Limb (tissue), 2 donors: ENCODE data around the gene TMEM135.

Source experiments
- DNase-seq, 2 donors: peaks; one replicate each; pipeline ENCODE4 v3.0.0-alpha.2; 2016; ENCODE audit errors: extremely low spot score in 2 of 2

The TMEM135 gene

DNA sequence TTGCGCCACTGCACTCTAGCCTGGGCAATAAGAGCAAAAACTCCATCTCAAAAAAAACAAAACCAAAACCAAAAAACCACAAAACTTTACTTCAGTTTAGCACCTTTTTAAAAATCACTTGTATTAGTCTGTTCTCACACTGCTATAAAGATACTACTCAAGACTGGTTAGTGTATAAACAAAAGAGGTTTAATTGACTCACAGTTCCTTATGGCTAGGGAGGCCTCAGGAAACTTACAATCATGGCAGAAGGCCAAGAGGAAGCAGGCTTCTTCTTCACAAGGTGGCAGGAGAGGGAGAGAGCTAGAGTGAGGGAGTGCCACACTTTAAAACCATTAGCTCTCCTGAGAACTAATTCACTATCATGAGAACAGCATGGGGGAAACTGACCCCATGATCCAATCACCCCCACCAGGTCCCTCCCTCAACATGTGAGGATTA, 261.3 kb downstream of the TMEM135 start:
- DNase-seq = no peak

DNA sequence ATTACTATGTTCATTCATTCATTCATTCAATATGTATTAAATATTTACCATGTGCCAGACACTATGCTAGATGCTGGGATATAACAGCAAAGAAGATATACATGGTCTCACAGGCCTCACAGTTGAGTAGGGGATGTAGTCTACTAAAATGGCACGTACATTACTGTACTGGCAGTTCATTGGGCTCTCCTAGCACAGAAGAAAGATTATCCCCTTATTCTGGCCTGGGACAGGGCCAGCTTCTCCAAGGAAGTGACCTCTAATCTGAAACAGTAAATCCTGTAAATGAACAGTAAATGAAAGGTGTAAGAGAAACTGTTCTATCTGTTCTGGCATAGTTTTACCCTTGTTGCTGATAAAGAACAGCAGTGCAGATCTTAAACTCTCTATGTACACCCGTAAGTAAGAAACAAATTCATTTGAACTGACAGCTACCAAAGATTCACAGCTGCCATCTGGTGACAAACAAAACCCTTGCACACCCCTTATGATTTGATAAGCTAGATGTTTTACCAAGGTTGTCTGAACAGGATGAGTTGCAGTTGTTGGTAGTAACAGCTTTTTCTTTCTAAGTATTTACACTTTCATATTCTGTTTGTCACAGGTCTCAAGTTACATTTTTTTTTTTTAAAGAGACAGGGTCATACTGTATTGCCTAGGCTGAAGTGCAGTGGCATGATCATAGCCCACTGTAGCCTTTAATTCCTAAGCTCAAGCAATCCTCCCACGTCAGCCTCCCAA, 263.1 kb downstream of the TMEM135 start:
- no peak for DNase-seq

DNA sequence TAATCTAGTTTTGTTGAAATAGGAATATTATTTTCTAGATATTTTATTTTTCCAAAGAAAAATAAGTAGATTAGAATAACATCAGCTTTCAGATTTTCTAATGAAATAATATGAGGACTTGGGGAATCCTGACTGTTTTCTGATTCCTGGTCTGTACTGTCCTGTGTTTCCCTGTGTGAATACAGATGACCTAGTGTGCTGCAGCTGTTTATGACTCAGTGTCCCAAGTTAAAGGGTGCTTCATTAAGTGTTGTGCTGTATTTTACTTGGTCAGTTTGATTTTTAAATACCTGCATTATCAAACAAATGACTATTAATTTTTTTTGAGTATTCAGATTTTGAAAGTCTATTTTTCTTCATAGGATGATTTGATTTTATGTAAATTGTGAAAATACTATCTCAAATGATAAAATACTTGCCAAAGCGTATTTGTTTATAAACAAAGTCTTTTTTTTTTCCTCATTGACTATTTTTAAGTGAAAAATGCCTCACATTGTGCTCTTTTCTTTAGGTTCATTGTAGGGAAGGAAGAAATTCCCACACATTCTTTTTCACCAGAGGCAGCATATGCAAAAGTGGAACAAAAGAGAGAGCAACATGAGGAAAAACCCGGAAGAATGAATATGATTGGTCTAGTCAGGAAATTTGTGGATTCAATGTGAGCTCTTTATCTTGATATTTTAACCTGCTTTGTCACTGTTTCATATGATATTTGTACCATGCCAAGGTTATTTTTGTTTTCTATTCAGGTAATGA, 264.2 kb downstream of the TMEM135 start:
- DNase-seq = no peak

DNA sequence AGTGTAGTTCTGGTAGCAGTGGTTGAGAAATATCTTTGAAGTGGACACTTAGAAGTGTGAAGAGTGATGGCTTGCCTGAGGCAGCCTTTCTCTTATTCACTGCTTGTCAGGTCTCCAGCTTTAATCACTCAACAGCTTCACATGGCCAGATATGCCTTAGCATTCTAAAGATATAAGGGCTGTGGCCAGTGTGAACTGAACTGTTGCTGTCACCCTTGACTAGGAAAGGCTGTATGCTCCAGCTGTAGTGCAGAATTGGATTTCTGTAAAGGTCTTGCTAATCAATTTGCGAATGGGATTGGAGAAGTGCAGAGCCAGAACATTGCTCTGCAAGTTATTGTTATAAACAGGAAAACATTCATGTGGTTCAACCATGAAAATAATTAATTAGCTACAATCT, 266.7 kb downstream of the TMEM135 start:
- DNase-seq = no peak

DNA sequence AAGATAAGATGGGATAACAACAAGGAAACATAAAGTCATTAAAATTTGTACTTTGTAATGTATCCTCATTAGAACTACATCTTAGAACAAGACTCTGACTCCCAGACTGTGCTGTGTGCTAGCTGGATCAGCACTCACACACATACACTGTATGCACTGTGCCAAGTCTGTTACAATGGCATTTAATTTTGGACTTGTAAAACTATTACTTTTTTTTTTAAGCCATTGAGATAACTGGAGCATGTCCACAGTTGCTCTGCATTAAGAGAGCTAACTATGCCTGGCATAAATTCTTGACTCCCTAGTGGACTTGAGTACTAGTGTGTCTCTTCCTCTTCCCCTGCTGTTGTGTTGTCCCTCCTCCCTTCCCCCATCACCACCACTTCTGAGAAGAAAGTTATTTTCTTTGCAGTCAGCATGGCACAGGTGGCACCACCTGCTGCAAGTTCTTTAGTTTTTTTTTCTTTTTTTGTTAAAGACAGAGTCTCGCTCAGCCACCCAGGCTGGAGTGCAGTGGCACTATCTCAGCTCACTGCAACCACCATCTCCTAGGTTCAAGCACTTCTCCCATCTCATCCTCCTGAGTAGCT, 268.6 kb downstream of the TMEM135 start:
- no peak for DNase-seq

- DNase-seq = no peak
Observed at GRCh38 chr11:87307101-87307500, 269.4 kb downstream of the TMEM135 start.

GRCh38 chr11:87315229-87315628, 277.5 kb downstream of the TMEM135 start:
- DNase-seq = no peak

GRCh38 chr11:87316491-87316890, 278.8 kb downstream of the TMEM135 start:
- no peak for DNase-seq

DNA sequence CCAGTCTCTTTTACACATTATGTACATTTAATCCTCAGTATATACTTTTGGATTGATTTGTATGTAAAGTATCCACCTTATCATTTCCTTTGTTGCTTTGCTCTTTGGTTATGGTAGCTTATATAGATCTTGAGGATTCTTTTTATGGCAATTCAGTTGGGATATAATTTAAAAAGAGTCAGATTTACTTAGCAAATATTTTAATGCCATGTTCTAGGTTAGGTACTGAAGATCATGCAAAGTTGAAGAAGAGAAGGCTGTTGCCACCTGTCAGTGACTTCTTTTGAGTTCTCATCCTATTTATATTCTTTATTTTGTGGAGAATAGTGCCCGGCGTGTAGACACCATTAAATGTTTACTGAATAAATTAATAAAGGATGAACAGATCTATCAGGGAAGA, 279.7 kb downstream of the TMEM135 start:
- DNase-seq = no peak

DNA sequence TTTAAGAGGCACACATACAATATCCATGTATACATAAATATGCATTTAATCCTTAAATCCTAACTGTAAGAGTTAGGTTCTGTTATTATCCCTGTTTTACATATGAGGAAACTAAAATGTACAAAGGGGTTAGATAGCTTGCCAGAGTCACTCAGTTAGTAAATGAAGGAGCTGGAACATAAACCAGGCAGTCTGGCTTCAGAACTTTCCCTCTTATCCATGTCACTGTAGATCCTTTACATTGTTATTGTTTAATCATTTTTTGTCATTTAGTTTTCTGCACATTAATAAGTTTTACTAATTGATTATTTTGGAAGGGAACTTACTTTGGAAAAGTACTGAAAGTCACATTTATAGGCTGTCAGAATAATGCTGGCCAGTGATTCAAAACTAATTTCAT, 282.4 kb downstream of the TMEM135 start:
- no peak for DNase-seq

DNA sequence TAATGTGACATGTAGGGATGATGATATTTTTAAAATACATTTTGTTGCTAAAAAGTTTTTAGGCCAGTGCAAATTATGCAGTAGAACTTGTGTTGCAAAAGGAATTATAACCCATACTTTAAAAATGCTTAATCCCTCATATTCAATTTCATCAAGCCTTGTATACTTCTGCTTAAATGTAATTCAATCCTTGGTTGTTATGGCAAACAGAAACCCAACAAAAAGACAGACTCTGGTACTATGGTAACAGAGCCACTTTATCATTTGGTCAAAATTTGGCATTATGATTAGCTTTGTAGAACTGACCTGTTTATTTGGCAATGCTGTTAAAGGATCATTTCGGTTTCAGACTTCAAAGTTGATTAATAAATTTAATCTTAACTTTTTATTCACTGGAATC, 284.8 kb downstream of the TMEM135 start:
- no peak for DNase-seq

DNA sequence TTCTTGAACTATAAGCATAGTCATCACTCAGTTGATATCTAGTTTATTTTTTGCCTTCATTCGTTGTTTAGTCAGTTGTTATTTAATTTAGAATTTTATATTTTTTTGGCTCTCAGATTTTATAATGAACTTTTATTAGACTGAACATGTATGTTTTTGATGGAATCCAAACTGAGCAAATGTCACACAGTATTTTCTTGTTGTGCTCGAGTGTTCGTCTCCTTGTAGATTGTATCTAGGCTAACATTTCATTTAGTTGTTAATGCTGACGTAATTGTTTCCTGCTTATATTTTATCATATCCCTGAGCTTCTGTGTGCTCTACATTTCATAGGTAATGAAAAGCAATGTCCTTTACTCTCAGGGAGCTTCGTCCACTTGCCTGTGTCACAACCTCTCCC, 286.2 kb downstream of the TMEM135 start:
- DNase-seq = no peak

- DNase-seq = no peak
Observed at GRCh38 chr11:87324817-87325489, 287.2 kb downstream of the TMEM135 start.

DNA sequence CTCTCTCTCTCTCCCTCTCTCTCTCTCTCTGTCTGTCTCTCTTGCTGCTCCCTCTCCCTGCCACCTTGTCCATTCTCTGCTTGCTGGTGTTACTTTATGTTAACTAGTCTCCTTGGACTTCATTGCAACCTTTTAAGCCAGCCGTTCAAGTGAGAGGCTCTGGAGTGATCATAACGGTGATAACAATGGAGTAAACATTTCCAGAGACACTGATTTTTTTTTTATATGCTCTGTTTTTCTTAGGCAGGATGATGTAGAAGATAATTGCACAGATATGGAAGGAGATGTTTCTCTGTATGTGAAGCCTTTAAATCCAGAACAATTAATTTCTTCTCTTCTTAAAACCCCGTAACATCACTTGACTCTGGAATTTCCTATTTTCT, 287.7 kb downstream of the TMEM135 start:
- no peak for DNase-seq

- DNase-seq = no peak
Observed at GRCh38 chr11:87326594-87326993, 288.9 kb downstream of the TMEM135 start.

GRCh38 chr11:87329172-87329571, 291.4 kb downstream of the TMEM135 start:
- no peak for DNase-seq

DNA sequence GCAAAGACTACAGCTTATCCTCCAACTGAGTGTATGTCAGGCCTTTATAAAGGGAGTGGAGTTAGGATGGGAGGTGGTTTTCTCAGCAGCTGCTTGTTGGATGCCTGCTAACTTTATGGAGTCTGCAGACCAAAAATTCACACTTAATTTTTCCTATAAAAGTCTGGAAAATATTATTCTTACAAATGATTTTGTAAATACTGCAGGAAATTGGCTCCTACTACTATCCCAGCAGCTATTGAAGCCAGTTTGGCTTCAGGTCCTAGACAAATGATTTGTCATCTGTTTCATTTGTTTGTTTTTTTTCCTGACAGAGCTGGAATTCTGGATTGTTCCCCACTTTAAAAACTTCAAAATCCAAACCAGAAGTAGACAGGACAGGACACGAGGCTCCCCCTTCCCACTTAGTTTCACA, 292.5 kb downstream of the TMEM135 start:
- peak in 1 of 2 donors; percentile 69 for DNase-seq

GRCh38 chr11:87331273-87331672, 293.5 kb downstream of the TMEM135 start:
- no peak for DNase-seq

GRCh38 chr11:87338046-87338639, 300.4 kb downstream of the TMEM135 start:
- DNase-seq = no peak

DNA sequence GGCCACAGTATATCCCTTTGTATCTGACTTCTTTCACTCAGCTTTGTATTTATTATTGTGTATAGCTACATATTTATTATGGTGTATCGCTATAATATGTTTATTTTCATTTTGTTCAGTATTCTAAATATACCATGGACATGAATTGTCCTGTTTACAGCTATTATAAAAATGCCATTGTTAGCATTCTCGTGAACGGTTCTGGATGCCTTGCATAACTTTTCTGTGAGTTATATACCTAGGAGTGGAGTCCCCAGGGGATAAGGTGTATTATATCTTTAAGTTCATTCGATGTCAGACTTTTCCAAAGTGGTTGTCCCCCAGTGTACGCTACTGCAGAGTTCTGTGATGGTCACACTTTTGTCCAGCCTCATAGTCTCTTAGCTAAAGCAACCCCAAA, 301.7 kb downstream of the TMEM135 start:
- DNase-seq = no peak

- DNase-seq = no peak
Observed at GRCh38 chr11:87347441-87347840, 309.7 kb downstream of the TMEM135 start.

DNA sequence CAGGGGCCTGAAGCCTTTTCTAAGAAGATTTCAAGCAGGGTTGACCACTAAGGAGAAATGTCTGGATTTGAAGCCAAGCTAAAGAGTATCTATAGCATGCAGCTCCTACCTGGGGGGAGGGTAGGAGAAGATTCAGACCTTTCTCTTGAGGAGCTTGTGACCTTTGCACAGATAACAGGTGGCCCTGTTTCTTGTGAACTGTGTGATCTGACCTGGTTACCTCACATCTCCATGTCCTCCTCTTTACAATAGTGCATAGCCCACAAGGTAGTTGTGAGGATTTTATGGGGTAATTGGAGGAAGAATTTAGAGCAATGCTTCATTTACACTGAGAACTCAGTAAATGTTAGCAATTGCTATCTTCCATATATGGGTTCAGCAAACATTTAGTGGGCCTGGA, 310.1 kb downstream of the TMEM135 start:
- no peak for DNase-seq
